Adipose tissue (tissue), 3 donors: ENCODE data around the gene CPED1. TPM values are rescaled to one million over a fixed set of nuclear protein-coding genes. Genes with fewer than 3 reads are reported as not detected.

Experiments used
- H3K27ac ChIP-seq: one replicate; pipeline ENCODE4 v1.5.1; 2013; ENCODE audit warnings: low read depth, low read length
- WGBS, 3 donors: extraction: QIAGEN DNeasy Blood & Tissue Kit; methylation state at CpG; one replicate each; pipeline ENCODE4 v1.1.7; 2013; 5-methylcytosine and 5-hydroxymethylcytosine counted together
- polyA plus RNA-seq, 3 donors: library from polyadenylated mRNA; stranded (reverse); fragments of 200-250 nt; gene quantifications; one replicate each; pipeline ENCODE4 v1.2.3, GENCODE V29; 2013
- donor health status: healthy with polysubstance abuse.
- donor health status: Bipolar disorder and iron deficiency.
- donor health status: healthy.

The CPED1 gene
- 10 to 100 TPM in 2 of 3 donors, under 1 TPM in 1; 0.92 to 15.1 (median 13.9) TPM for polyA plus RNA-seq

DNA sequence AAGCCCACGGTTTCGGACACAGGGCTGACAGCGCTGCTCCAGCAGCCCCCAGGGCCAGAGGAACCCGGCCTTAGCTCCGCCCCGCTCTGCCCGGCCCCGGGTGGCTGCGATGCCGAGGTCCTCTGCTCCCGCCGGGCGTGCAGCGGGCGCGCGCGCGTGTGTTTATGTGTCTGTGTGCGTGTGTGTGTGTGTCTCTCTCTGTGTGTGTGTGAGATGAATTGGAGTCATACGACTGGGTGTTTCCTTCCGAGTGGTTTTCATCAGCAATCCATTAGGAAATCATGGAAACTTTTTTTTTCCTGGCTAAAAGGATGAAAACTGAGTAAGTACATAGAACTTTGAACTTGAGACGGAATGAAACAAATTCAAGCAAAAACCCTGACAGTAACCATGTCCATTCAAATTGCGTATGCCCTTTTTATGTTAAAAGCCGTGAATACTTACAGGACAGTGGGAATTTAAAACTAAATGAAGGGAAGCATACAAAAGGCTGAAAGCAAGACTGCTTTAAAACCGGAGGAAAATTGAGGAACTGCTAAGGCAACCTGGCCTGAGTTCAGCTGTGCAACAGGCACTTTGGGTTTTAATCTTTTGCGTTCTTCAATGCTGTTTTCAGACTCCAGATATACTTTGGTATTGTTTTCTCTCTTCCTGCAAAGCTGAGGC lies at the start of gene CPED1:
Gene CPED1, plus strand, starts transcription at position 121 of the 666 bp plus-strand sequence. CDS start 911 bp downstream, outside the sequence.
- 0 to 2% (median 0%) methylated on average over 27 of the region's 27 CpGs for WGBS, 3 donors
- no peak within 1 kb of the TSS for H3K27ac ChIP-seq

DNA sequence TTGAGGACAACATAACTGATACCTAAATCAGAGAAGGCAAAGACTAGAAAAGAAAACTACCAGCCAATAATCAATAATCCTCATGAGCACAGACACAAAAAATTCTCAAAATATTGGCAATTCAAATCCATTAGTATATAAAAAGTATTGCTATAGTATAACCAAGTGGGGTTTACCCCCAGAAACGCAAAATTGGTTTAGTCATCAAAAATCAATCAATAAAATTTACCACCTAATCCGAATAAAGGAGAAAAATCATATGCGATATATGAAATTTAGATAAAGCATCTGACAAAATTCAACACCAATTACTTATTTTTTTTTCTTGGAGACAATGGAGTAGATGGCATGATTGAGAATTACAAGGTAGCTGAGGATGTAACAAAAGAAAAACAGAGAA lies 49.2 kb upstream of the CPED1 start:
- no peak overlapping the region for H3K27ac ChIP-seq
- 83 to 94% (median 91%) methylated on average over 3 of the region's 3 CpGs for WGBS, 3 donors

- H3K27ac ChIP-seq = no peak overlapping the region
Observed at GRCh38 chr7:120941064-120941463, 47.4 kb upstream of the CPED1 start.

DNA sequence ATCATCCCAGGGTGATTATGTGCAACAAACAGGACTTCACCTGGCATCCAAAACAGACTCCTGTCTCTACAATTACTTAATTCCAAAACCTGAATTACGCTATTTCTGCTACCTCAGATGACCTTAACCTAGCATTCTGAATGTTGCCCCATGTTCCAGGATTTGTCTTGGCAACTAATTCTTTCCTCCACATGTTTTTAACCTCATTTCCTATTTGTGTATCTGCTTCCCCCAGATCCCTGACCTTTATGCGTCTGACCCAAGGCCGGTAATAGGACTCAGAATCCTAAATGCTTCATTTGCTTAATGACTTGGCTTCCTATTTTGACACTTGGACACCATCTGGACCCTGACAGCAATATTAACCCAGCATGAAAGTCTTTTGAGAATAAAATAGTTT lies 46.7 kb upstream of the CPED1 start:
- 23 to 41% (median 27%) methylated on average over 3 of the region's 3 CpGs for WGBS, 3 donors
- no peak overlapping the region for H3K27ac ChIP-seq

More at GRCh38 chr7:120941064-120941463, 47.4 kb upstream of the CPED1 start:
- WGBS, 3 donors = 3 to 14% (median 12%) methylated on average over 1 of the region's 1 CpG

DNA sequence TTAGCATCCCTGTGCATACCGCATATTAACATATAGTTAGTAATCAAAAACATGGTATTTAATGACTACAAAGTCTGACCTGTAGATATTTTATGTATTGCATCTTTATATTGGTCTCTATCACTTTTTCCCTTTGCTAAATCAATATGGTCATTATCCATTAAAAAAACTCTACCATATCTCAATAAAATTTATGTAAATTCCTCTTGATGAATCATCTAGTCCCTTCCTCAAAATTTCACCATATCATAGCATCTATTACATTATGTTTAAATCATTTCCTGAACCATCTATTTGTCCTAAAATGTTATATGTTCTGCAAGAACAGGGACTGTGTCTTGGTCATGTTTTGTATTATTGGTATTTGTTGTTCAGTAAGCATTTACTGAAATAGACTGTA lies 45.6 kb upstream of the CPED1 start:
- no peak overlapping the region for H3K27ac ChIP-seq
- WGBS, 3 donors = 97 to 100% (median 100%) methylated on average over 1 of the region's 1 CpG

DNA sequence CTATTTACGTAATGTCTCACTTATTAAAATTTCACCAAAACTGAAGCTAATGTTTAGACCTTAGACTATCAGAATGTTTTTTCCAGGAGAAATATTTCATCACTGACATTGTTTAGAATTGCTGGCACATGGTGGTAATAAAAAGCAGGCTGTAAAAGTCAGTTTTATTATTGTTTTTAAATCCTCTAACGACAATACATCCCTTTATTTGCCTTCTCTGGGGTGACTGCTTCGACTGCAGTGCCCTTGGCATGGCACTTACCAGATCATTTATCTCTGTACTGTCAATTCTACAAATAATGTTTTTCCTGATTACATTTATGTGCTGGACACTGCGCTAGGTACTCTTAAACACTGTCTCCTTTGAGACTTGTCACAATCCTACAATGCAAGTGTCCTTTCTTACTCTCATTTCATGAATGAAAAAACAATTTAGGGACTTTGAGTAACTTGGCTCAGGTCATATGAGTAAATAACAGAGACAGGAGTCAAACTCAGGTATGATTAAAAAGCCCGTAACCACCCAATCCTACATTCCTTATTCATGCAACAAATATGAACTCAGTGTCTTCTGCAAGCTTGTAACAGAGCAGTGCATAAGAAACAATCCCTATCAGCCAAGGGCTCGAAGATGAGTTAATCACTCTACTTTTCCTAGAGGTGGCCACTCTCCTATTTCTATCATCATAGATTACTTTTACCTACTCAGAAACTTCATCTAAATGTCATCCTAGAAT lies 43.5 kb upstream of the CPED1 start:
- WGBS, 3 donors = 28 to 76% (median 61%) methylated on average over 6 of the region's 6 CpGs
- no peak overlapping the region for H3K27ac ChIP-seq

GRCh38 chr7:120947980-120948379 lies 40.5 kb upstream of the CPED1 start:
- no peak overlapping the region for H3K27ac ChIP-seq

- WGBS, 3 donors = 28 to 35% (median 30%) methylated on average over 8 of the region's 8 CpGs
- no peak overlapping the region for H3K27ac ChIP-seq
Observed at GRCh38 chr7:120949393-120949911, 39.1 kb upstream of the CPED1 start.

DNA sequence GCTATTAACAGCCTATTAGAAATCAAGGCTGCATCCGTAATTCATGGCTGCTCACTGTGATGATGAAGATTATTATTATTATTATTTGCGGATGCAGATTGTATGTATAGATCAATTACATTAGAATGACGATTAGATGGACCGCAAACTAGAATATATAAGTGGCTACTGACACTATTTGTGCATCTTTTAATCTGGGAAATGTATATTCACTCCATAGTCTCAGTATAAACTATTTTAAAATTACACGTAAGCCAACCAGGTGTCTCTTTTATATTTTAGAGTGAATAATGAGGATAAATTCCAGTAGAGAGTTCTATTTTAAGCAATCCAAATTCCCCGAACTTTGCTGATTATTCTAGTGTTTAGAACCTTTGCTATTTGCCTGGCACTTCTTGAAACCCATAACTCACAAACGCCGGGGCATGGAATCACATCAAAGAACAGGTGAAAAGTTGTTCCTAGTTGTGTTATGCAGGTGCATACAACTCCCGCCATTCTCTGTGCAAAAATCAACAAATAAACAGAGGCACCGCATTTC lies 38.4 kb upstream of the CPED1 start:
- no peak overlapping the region for H3K27ac ChIP-seq
- WGBS, 3 donors = 1 to 2% (median 1%) methylated on average over 10 of the region's 10 CpGs

GRCh38 chr7:120950539-120951308 lies 37.8 kb upstream of the CPED1 start, which contains the start of gene ING3:
ING3 (plus strand) TSS chr7:120950777; CDS start chr7:120950897, 120 bp downstream.
- 0% methylated on average over 65 to 71 of the region's 71 CpGs for WGBS, 3 donors
- peak within 1 kb of the TSS; percentile 85 for H3K27ac ChIP-seq

DNA sequence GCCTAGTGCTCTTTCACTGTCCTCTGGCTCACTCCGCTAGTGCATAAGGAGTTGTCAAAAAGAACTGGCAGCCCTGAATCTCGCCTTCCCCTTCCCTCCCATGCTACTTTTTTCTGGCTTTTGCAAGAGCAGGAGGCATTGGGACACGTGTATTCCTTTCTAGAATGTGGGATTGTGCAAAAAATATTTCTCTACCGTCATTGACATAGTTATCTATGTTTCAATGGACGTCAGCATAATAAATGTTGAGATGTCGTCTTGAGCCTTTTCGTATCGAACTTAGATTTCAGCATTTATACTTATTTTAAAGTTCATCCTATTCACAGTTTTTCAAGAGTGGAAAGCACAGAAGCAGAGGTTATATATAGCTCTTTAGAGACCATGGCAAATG lies 37.2 kb upstream of the CPED1 start:
- WGBS, 3 donors = 5 to 13% (median 11%) methylated on average over 8 of the region's 8 CpGs
- H3K27ac ChIP-seq = no peak overlapping the region

GRCh38 chr7:120951826-120952225 lies 36.7 kb upstream of the CPED1 start:
- WGBS, 3 donors = 54 to 82% (median 78%) methylated on average over 2 of the region's 2 CpGs
- no peak overlapping the region for H3K27ac ChIP-seq

DNA sequence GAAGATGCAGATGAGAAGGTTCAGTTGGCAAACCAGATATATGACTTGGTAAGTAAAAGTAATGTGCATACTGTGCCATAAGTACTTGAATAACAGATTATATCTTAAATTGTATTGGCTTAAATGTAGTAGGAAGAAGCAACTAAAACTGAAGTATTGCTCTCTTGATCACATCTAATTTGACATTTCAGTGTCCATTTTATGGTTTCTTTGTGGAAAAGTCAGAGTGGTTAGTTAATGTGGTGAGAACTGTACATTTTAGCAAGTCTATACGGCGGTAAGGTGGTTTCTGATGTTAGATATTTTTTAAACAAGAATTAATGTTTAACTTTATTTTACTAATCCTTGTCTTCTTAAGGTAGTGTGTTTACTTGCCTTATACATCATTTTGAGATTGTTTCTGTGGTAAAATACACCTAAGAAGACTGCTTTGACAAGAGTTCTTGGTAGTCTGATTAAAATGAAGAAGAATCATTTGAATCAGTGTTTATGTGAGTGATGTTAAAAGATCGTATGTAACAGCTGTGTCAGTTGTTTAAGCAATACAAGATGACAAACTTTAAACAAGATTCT lies 32.8 kb upstream of the CPED1 start:
- 81 to 89% (median 87%) methylated on average over 3 of the region's 3 CpGs for WGBS, 3 donors
- H3K27ac ChIP-seq = no peak overlapping the region

DNA sequence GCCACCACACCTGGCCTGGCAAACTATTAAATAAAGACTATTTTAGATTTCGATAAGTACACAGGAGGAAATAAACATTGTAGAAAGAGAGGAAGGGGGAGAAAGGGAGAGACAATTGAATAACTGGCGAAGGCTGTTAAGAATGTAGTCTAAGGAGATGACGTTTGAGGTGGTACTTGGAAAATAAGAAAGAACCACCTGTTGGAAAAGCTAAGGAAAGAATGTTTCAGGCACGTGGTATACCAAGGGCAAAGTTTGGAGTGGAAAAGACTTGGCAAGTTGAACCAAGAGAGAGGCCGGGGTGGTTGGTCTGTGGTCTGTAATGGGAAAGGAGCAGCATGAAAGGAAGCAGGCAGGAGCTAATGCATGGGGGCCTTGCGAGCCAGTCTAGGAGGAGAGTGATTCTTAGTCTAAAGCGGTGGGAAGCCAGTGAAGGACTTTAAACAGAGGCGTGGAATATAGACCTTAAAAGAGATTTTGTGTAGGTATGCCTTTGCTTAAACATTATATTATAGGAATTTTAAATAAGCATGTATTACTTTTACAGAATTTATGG lies 28.5 kb upstream of the CPED1 start:
- no peak overlapping the region for H3K27ac ChIP-seq
- WGBS, 3 donors = 85 to 92% (median 91%) methylated on average over 8 of the region's 8 CpGs

GRCh38 chr7:120960714-120961113 lies 27.8 kb upstream of the CPED1 start:
- WGBS, 3 donors = 90 to 93% (median 90%) methylated on average over 1 of the region's 1 CpG
- H3K27ac ChIP-seq = no peak overlapping the region

- H3K27ac ChIP-seq = no peak overlapping the region
- WGBS, 3 donors = 69 to 88% (median 87%) methylated on average over 1 of the region's 1 CpG
Observed at GRCh38 chr7:120961638-120962173, 26.8 kb upstream of the CPED1 start.

- 94 to 98% (median 95%) methylated on average over 1 of the region's 1 CpG for WGBS, 3 donors
- H3K27ac ChIP-seq = no peak overlapping the region
Observed at GRCh38 chr7:120964088-120964487, 24.4 kb upstream of the CPED1 start.

GRCh38 chr7:120966961-120967360 lies 21.6 kb upstream of the CPED1 start:
- H3K27ac ChIP-seq = no peak overlapping the region
